Measurements from ENCODE around the gene INTS13.
"Not testable (repeated sequence)": the region's sequence is repeated elsewhere in the genome, so short reads cannot be mapped to it uniquely, and the experiment has no call there.

The INTS13 gene

GRCh38 chr12:26868447-26869103 is 69.2 kb downstream of the INTS13 start:
- no peak for ATAC-seq

- ATAC-seq: peak in 1 of 2 donors; percentile 20
Measured at GRCh38 chr12:26867080-26867479, 70.7 kb downstream of the INTS13 start.

- no peak for ATAC-seq
Measured at GRCh38 chr12:26863515-26863914, 74.3 kb downstream of the INTS13 start.

- ATAC-seq: not testable (repeated sequence)
Measured at GRCh38 chr12:26862787-26863186, 75.0 kb downstream of the INTS13 start.

GRCh38 chr12:26861690-26862089 is 76.1 kb downstream of the INTS13 start:
- ATAC-seq: no peak

- no peak for ATAC-seq
Measured at GRCh38 chr12:26857465-26858176, 80.2 kb downstream of the INTS13 start.

GRCh38 chr12:26855337-26855736 is 82.4 kb downstream of the INTS13 start:
- no peak for ATAC-seq
